SHP77 (cell line): ENCODE measurements around the gene PDE7B.

Experiments
- DNase-seq, 2 experiments: peaks; one replicate each; lab custom pipeline; 2025; lab: John Stamatoyannopoulos, UW

The PDE7B gene

GRCh38 chr6:135937106-135937505 lies 85.6 kb downstream of the PDE7B start:
- no peak for DNase-seq

DNA sequence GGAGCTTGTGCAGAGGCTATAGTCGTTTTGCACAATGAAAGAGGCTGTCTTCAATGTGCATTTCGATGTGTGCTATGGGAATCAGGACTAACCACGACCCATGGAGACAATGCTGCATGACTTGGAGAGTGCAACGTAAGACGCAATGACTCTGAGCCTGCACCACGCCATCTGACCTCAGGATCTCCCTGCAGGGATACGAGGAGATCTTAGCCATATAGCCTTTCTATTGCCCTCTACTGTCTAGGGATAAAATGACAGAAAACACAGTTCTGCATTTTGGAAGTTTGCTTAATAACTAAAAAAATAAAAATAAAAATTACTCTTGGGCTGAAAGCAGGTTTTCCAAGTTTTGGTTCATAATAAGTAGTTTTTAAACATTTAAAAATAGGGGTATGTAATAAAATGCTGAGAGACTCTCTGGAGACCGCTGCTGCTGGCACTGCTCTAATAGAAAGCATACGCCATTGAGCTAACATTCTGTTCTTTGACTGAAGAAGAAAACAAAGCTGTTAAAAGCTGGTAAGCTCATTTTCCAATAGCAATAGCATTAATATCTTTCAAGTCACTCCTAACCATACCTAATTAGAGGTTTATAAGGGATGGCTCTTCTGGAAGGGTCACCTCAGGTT lies 87.2 kb downstream of the PDE7B start:
- no peak for DNase-seq

- no peak for DNase-seq
These were observed 87.7 kb downstream of the PDE7B start for GRCh38 chr6:135939208-135939591.

- no peak for DNase-seq
These were observed 89.2 kb downstream of the PDE7B start for GRCh38 chr6:135940616-135941167.

GRCh38 chr6:135941275-135942025 lies 89.9 kb downstream of the PDE7B start:
- no peak for DNase-seq

DNA sequence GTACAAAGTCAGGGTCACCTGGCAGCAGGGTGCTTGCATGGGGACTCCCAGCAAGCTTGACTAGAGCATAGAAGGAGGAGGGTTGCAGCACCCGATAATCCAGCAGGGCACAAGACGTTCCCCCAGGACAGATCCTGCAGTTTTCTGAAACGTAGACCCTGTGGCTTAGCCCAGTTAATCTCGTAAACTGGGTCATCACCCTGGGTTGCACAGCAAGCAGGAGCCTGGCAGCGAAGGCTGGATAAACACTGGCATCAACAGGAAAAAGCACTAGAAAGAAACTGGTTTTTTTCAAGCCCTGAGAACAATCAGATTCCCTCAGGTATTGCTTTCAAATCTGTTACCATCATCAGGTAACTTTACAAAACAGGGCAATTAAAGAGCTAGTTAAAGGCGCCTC lies 92.6 kb downstream of the PDE7B start:
- DNase-seq: no peak

- DNase-seq: no peak
These were observed 95.2 kb downstream of the PDE7B start for GRCh38 chr6:135946674-135947073.

GRCh38 chr6:135950669-135951068 lies 99.2 kb downstream of the PDE7B start:
- DNase-seq: no peak

DNA sequence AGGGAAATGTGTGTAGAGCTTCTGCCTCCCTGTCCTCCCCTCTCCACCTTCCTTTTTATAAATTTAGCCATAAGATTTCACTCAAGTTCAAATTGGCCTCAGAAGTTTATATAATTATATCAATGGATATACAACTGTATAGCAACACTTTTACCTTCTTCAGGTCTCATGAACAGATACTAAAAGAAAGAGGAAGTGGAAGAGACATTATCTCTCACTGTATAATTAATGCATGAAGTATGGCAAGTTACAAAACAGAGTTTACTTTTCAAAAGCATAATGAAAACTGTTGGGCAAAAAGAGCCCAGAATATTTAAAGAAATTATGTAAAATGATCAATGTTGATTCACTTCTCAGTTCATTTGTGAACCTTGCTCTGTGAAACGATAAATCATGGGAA lies 99.7 kb downstream of the PDE7B start:
- no peak for DNase-seq

DNA sequence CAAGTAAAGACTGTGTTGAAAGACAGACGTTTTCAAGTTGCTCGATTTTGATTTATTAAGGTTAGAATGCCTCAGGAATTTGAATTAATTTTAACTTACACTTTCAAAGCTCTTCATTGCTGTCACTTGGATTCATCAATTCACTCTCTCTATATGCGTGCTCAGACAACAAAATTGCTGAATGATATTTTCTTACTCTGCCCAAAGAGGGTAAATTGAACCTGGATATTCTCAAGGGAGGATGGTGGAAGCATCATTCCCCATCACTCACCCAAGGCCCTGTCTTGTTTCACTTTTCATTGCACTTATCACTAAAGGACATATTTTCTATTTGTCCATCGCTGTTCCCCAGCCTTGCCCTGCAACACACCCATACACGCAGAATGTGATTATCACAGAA lies 102.3 kb downstream of the PDE7B start:
- DNase-seq: no peak

- no peak for DNase-seq
These were observed 103.6 kb downstream of the PDE7B start for GRCh38 chr6:135955099-135955498.

GRCh38 chr6:135962731-135963130 lies 111.2 kb downstream of the PDE7B start:
- no peak for DNase-seq

DNA sequence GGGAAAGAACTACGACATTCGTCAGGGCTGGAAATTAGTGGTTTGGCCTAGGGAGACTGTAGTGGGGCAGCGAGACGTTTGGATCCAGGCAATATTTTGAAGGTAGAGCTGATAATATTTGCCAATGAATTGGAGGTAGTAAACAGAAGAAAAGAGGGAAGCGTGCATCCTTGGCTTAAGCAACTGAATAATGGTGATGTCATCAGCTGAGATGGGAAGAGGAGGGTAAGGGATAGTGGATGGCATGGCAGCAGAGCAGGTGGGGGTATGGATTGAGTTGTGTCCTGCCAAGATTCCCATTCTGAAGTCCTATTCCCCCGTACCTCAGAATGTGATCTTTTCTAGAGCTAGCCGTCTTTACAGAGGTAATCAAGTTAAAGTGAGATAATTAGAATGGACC lies 119.2 kb downstream of the PDE7B start:
- no peak for DNase-seq

GRCh38 chr6:135971351-135971750 lies 119.8 kb downstream of the PDE7B start:
- DNase-seq: no peak

DNA sequence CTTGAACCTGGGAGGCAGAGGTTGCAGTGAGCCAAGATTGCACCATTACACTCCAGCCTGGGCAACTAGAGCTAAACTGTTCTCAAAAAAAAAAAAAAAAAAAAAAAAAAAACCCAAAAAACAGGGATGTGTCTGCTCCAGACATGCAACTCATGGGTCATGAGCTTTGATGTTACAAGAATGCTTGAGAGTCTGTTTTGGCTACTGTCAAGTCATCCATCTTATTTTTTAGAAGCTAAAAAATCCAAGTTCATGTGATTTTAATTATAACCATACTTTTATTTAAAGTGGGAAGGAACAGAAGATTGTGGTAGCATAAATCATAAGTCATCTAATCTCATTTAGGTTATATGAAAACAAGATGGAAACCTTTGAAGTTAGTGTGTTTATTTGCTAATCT lies 120.6 kb downstream of the PDE7B start:
- DNase-seq: no peak

DNA sequence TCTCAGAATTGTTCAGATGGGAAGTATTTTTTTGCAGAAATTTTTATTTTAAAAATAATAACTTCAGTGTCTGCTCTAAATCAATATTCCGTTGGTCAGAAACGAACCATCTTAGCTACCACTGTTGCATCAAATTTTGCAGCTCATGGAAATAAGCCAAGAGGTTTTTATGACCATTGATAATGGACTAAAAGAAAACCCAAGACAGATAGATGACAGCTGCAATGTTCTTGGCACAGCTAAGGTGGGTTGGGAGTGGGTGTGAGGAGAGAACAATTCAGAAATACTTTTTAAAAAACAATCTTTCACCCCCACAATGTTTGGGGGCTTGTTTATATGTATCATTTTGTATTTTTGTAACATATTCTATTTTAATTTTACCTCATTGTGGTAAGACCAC lies 121.1 kb downstream of the PDE7B start:
- no peak for DNase-seq

DNA sequence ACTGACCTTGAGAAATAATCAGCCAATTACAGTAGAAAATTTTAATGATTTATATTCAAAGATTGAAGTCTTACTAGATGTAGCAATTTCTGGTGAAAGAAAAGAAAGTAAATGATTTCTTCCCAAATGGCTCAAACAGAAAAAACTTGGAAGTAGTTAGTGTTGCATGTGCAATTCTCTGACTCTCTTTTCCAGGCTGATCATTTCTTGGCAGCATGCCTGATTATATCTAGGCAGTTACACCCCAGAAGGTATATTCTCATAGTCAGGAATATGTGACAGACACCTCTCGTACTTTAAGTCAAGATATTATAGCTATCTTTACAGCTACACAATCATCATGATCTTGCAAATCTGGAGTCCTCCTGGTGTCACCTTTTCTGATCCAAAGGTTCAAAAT lies 122.9 kb downstream of the PDE7B start:
- DNase-seq: no peak

DNA sequence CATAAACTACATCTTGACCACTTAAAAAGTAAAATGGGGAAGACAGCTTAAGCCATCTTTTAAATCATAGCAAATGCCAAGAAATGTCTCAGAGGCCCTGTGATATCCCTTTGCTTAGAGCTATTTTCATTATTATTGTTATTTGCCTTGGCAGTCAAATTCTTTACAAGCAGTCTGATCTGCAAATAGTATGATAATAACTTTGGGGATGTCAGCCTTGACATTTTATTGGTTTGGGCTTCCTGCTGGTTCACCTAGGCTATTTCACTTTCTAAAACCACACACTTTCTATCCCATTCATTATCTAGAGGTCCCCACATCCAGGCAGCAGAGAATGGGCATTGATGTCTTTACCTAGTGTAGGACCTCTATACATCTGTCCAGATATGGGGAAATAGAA lies 125.1 kb downstream of the PDE7B start:
- no peak for DNase-seq

DNA sequence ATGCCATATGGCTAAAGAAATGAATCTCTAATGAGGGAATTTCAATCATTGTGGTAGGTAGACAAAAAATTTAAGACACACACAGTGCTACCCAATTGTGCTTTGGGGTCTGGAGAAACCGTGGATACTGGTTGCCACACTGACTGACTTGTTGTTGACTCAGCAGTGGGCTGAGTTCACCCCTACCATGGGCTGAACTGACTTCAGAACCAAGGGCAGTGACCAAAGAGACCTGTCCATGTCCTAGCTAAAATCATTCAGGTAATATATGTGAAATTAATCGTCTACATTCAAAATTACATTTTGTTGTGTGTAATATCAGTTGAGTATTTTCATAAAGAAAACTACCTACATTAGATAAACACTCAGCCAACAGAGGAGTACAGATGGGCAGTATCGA lies 131.6 kb downstream of the PDE7B start:
- no peak for DNase-seq

DNA sequence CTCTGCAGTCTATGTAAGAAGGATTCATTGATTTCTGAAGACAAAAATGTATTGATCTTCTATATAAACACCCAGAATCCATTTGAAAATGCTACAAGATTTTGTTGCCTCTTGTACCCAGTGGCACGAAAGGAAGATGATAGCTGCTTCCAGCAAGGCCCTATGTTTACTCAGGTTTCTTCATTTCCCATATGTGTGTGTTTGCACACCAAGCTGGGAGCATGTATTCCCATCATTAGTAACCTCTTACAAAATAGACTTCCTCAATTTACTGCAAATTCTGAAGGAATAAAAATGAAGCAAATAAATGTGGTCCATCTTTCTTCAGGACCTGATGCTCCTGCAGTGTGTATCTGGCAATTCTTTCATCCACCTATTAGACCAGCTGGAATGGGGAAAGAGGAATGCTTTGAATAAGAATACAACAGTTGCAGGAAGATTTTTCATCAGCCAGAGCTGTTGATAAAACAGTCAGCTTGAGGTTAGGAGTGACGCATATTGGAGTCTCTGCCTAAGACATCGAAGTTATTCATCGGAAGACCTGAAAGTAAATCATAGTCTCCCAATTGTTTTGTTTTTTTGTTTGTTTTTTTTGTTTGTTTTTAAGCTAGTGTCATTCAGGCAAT lies 132.3 kb downstream of the PDE7B start:
- no peak for DNase-seq

DNA sequence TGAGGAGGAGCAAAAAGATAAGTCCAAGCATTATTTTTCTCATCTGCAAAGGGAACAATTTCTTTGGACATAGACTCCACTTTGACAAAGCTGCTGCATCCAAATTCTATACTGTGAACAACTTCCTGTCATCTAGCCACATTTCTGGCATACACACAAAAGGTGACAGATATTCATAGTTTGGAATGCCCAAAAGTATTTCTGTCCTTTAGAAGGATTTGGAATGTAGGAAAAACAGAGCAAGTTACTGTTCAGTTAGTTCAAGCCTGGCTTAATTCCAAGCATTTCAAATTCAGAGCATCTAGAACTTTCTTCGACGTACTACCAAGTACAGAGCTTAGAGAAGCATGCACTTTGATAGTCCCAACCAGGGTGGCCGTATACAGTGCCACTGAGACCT lies 134.0 kb downstream of the PDE7B start:
- DNase-seq: no peak

DNA sequence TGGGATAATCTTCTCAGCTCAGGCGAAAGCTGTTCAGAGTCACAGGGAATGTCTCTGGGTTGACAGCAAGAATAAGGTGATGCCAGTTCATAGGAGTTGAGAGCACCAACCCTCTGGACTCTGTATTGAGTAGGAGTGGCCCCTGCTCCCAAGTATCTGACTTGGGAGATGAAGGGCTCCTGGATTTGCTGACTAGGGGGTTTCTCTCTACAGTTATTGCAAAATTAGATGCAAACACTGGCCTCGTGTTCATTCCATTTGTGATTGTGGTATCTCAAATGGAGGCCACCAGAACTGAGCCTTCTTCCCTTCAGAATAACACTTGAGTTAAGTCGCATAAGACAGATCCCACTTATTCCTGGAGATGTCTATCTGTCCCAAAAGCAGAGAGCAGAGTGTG lies 135.7 kb downstream of the PDE7B start:
- no peak for DNase-seq

- DNase-seq: no peak
These were observed 138.9 kb downstream of the PDE7B start for GRCh38 chr6:135990439-135990838.
